Lower lobe of right lung (tissue), 2 donors: ENCODE results near the gene RBM33. TPM values are rescaled to one million over a fixed set of nuclear protein-coding genes. Genes with fewer than 3 reads are reported as not detected.

ENCODE experiments used
- ATAC-seq, 2 donors: fragments of 200-7000 bp; cut with Tn5 transposase; one replicate each; pipeline ENCODE4 v1.9.1; 2020 to 2022; ENCODE audit warnings: mild to moderate bottlenecking in 2 of 2, moderate library complexity in 2 of 2
- DNase-seq: peaks from one replicate; pipeline ENCODE4 v3.0.0-alpha.2; 2020
- H3K27ac ChIP-seq: fragments of 200-600 bp; one replicate; pipeline ENCODE4 v1.8.0; 2022
- H3K27me3 ChIP-seq: fragments of 200-600 bp; one replicate; pipeline ENCODE4 v1.8.0; 2022; ENCODE audit warnings: low read depth
- H3K36me3 ChIP-seq: fragments of 200-600 bp; one replicate; pipeline ENCODE4 v1.8.0; 2022; ENCODE audit warnings: mild to moderate bottlenecking
- H3K4me1 ChIP-seq: fragments of 200-600 bp; one replicate; pipeline ENCODE4 v1.8.0; 2022
- H3K4me3 ChIP-seq: fragments of 200-600 bp; one replicate; pipeline ENCODE4 v1.8.0; 2022; ENCODE audit warnings: mild to moderate bottlenecking
- H3K9me3 ChIP-seq: fragments of 200-600 bp; one replicate; pipeline ENCODE4 v1.8.0; 2022
- CTCF ChIP-seq: fragments of 200-600 bp; IDR thresholded peaks from one replicate; pipeline ENCODE4 v1.8.0; 2022; ENCODE audit warnings: antibody characterized with exemption, mild to moderate bottlenecking
- intact Hi-C: fragments of 100-400 bp; cut with DNase I; formaldehyde crosslinking; loops from one replicate; pipeline ENCODE4 v1.11.0; 2022
- total RNA-seq: library from RNA; stranded (reverse); fragmentation: NEBNext Ultra II Directional; extraction: Animal tissue kit (Norgen Biotek cat#: 25700); gene quantifications from one replicate; pipeline ENCODE4 v1.2.1, GENCODE V29; 2021
- donor health status: DM: no; HTN: yes; CAD: no; lungs with severe emphysema.

The RBM33 gene
- total RNA-seq, 1 donor from 2014 or later = 67.2 TPM

- Histone ChIP-seq H3K27me3 (no peaks in the 10 kb centered on the region), H3K4me1 (peaks cover 4% of the 10 kb centered on the region), H3K36me3 (peaks cover 98% of the 10 kb centered on the region), H3K9me3 (no peaks in the 10 kb centered on the region), H3K27ac (no peak overlapping the region), H3K4me3 (no peak overlapping the region)
- no peak for DNase-seq
- no peak for ATAC-seq
- intact Hi-C loops = no loop called here
- no peak for TF ChIP-seq CTCF
These were observed 98.7 kb downstream of the RBM33 start for GRCh38 chr7:155743177-155743576.

DNA sequence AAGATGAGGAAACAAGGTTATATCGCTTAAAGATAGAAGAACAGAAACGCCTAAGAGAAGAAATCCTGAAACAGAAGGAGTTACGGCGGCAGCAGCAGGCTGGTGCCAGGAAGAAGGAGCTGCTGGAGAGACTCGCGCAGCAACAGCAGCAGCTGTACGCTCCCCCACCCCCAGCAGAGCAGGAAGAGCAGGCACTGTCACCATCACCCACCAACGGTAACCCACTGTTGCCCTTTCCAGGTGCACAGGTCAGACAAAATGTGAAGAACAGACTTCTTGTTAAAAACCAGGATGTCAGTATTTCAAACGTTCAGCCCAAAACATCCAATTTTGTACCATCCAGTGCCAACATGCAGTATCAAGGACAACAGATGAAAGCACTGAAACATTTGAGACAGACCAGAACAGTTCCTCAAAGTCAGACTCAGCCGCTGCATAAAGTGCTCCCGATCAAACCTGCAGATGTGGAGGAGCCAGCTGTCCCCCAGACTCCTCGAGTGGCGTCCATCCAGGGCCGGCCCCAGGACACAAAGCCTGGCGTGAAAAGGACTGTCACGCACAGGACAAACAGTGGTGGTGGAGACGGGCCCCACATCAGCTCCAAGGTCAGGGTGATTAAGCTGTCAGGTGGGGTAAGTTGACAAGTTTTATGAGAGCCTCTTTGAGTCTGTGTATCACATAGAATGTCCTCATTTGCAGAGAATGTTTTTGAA, 100.7 kb downstream of the RBM33 start:
- no peaks in the 10 kb centered on the region for H3K9me3 ChIP-seq
- no peak for DNase-seq
- TF ChIP-seq CTCF = no peak
- peaks cover 17% of the 10 kb centered on the region for H3K4me1 ChIP-seq
- ATAC-seq = no peak
- H3K27me3 ChIP-seq = no peaks in the 10 kb centered on the region
- intact Hi-C loops = no loop called here
- H3K4me3 ChIP-seq = no peak overlapping the region
- no peak overlapping the region for H3K27ac ChIP-seq
- H3K36me3 ChIP-seq = peaks cover 93% of the 10 kb centered on the region

- no peaks in the 10 kb centered on the region for H3K9me3 ChIP-seq
- DNase-seq (no peak), ATAC-seq (no peak)
- H3K27ac ChIP-seq = no peak overlapping the region
- intact Hi-C loops = no loop called here
- peaks cover 87% of the 10 kb centered on the region for H3K36me3 ChIP-seq
- H3K27me3 ChIP-seq = no peaks in the 10 kb centered on the region
- peaks cover 23% of the 10 kb centered on the region for H3K4me1 ChIP-seq
- no peak overlapping the region for H3K4me3 ChIP-seq
- no peak for TF ChIP-seq CTCF
These were observed 101.3 kb downstream of the RBM33 start for GRCh38 chr7:155745737-155746136.

DNA sequence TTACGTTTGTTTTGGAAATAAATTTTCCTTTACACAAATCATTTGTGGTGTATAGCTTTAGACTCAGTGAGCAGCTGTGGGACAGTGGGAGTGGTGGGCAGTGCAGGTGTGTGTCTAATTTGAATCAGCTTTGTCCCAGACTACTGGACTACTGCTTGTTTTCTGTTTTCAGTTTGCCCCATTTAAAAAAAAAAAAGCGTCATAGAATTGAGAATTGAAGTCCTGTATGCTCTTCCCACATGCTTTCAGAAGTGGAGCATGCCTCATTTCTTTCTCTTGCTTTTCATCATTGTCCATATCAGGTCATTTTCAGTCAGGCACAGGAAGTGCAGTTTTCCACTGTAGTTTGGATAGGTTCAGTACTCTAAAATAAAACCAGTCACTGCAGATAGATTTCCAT, 101.7 kb downstream of the RBM33 start:
- no peak for TF ChIP-seq CTCF

DNA sequence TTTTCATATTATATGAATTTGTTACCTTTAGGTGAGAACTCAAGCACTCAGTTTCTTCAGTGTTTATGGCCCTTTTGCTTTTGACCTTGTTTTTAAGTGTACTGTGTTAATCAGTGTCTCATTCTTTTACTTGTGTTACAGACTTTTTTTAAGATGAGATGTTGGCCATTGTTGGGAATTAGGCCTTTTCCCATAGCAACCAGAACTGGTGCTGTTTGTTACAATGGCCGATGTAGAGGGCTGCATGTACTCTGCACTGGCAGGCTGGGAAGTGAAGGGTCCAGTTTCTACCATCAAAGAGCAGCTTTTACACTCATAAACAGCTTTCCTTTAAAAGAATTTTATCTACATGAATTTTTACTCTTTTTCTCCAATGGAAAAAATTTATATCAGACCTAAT, 102.7 kb downstream of the RBM33 start:
- Histone ChIP-seq H3K27me3 (no peaks in the 10 kb centered on the region), H3K27ac (no peak overlapping the region), H3K4me3 (no peak overlapping the region), H3K4me1 (peaks cover 26% of the 10 kb centered on the region), H3K36me3 (peaks cover 73% of the 10 kb centered on the region), H3K9me3 (no peaks in the 10 kb centered on the region)
- ATAC-seq = no peak
- DNase-seq = no peak
- no peak for TF ChIP-seq CTCF
- intact Hi-C loops = no loop called here

More for the DNA sequence above, 101.7 kb downstream of the RBM33 start:
- intact Hi-C loops = no loop called here
- DNase-seq = no peak
- Histone ChIP-seq H3K4me3 (no peak overlapping the region), H3K27me3 (no peaks in the 10 kb centered on the region), H3K27ac (no peak overlapping the region), H3K4me1 (peaks cover 26% of the 10 kb centered on the region), H3K9me3 (no peaks in the 10 kb centered on the region), H3K36me3 (peaks cover 83% of the 10 kb centered on the region)
- ATAC-seq = no peak
